ENCODE results near the gene PRPS1L1. TPM values are rescaled to one million over a fixed set of nuclear protein-coding genes. Genes with fewer than 3 reads are reported as not detected.

The PRPS1L1 gene
- total RNA-seq, 1 experiment from 2014 or later: not detected

DNA sequence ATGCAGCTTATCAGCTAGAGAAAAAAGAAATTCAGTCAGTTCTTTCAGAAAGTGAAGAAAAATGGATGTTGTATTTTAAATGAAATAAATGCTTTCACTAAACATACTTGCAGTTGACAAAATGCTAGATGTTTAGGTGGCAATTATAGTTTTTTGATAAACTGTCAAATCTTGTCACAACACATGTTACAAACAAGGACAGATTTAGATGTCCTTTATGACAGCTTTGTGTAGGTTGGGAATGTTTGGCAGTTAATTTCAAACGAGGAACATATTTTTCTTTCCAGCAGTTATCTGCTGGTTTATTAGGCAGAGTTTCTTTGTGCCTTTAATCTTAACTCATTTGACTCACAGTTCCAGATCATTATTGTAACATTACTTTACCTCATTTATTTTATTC lies 3.1 kb upstream of the PRPS1L1 start:
- POLR2A ChIA-PET: no interaction called here
- Mint-ChIP-seq H3K27ac (no peak overlapping the region), H3K27me3 (ENCODE audit: low read depth) (no peaks in the 10 kb centered on the region), H3K4me3 (no peak overlapping the region), H3K4me1 (0 out of 2 replicates have a peak, but pooled peaks cover 4% of the 10 kb centered on the region), H3K9me3 (peaks cover 3% of the 10 kb centered on the region; the same call in 1 of the 2 replicates), H3K36me3 (no peaks in the 10 kb centered on the region)
- TF ChIP-seq, protein P1, sequence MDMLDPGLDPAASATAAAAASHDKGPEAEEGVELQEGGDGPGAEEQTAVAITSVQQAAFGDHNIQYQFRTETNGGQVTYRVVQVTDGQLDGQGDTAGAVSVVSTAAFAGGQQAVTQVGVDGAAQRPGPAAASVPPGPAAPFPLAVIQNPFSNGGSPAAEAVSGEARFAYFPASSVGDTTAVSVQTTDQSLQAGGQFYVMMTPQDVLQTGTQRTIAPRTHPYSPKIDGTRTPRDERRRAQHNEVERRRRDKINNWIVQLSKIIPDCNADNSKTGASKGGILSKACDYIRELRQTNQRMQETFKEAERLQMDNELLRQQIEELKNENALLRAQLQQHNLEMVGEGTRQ (CRISPR knock-in tag; IDR thresholded peaks at IDR 0.05): no peak
- TF ChIP-seq KAT7 (CRISPR knock-in tag; IDR thresholded peaks at IDR 0.05; ENCODE audit: borderline replicate concordance): no peak
- TF ChIP-seq, protein P2, sequence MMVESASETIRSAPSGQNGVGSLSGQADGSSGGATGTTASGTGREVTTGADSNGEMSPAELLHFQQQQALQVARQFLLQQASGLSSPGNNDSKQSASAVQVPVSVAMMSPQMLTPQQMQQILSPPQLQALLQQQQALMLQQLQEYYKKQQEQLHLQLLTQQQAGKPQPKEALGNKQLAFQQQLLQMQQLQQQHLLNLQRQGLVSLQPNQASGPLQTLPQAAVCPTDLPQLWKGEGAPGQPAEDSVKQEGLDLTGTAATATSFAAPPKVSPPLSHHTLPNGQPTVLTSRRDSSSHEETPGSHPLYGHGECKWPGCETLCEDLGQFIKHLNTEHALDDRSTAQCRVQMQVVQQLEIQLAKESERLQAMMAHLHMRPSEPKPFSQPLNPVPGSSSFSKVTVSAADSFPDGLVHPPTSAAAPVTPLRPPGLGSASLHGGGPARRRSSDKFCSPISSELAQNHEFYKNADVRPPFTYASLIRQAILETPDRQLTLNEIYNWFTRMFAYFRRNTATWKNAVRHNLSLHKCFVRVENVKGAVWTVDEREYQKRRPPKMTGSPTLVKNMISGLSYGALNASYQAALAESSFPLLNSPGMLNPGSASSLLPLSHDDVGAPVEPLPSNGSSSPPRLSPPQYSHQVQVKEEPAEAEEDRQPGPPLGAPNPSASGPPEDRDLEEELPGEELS (CRISPR knock-in tag; IDR thresholded peaks at IDR 0.05): no peak
- TF ChIP-seq, protein P3, sequence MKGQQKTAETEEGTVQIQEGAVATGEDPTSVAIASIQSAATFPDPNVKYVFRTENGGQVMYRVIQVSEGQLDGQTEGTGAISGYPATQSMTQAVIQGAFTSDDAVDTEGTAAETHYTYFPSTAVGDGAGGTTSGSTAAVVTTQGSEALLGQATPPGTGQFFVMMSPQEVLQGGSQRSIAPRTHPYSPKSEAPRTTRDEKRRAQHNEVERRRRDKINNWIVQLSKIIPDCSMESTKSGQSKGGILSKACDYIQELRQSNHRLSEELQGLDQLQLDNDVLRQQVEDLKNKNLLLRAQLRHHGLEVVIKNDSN (CRISPR knock-in tag; IDR thresholded peaks at IDR 0.05): no peak
- TF ChIP-seq, protein P4, sequence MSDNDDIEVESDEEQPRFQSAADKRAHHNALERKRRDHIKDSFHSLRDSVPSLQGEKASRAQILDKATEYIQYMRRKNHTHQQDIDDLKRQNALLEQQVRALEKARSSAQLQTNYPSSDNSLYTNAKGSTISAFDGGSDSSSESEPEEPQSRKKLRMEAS (CRISPR knock-in tag; IDR thresholded peaks at IDR 0.05): no peak
- TF ChIP-seq, protein P5, sequence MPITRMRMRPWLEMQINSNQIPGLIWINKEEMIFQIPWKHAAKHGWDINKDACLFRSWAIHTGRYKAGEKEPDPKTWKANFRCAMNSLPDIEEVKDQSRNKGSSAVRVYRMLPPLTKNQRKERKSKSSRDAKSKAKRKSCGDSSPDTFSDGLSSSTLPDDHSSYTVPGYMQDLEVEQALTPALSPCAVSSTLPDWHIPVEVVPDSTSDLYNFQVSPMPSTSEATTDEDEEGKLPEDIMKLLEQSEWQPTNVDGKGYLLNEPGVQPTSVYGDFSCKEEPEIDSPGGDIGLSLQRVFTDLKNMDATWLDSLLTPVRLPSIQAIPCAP (CRISPR knock-in tag; IDR thresholded peaks at IDR 0.05): no peak
- TF ChIP-seq ZNF219 (CRISPR knock-in tag; IDR thresholded peaks at IDR 0.05; ENCODE audit: borderline replicate concordance): no peak
- no peak for TF ChIP-seq MXD4 (CRISPR knock-in tag; IDR thresholded peaks at IDR 0.05; ENCODE audit: borderline replicate concordance)
- TF ChIP-seq, protein P6, sequence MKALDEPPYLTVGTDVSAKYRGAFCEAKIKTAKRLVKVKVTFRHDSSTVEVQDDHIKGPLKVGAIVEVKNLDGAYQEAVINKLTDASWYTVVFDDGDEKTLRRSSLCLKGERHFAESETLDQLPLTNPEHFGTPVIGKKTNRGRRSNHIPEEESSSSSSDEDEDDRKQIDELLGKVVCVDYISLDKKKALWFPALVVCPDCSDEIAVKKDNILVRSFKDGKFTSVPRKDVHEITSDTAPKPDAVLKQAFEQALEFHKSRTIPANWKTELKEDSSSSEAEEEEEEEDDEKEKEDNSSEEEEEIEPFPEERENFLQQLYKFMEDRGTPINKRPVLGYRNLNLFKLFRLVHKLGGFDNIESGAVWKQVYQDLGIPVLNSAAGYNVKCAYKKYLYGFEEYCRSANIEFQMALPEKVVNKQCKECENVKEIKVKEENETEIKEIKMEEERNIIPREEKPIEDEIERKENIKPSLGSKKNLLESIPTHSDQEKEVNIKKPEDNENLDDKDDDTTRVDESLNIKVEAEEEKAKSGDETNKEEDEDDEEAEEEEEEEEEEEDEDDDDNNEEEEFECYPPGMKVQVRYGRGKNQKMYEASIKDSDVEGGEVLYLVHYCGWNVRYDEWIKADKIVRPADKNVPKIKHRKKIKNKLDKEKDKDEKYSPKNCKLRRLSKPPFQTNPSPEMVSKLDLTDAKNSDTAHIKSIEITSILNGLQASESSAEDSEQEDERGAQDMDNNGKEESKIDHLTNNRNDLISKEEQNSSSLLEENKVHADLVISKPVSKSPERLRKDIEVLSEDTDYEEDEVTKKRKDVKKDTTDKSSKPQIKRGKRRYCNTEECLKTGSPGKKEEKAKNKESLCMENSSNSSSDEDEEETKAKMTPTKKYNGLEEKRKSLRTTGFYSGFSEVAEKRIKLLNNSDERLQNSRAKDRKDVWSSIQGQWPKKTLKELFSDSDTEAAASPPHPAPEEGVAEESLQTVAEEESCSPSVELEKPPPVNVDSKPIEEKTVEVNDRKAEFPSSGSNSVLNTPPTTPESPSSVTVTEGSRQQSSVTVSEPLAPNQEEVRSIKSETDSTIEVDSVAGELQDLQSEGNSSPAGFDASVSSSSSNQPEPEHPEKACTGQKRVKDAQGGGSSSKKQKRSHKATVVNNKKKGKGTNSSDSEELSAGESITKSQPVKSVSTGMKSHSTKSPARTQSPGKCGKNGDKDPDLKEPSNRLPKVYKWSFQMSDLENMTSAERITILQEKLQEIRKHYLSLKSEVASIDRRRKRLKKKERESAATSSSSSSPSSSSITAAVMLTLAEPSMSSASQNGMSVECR (CRISPR knock-in tag; IDR thresholded peaks at IDR 0.05; ENCODE audit: borderline replicate concordance): no peak
- TF ChIP-seq, protein P7, sequence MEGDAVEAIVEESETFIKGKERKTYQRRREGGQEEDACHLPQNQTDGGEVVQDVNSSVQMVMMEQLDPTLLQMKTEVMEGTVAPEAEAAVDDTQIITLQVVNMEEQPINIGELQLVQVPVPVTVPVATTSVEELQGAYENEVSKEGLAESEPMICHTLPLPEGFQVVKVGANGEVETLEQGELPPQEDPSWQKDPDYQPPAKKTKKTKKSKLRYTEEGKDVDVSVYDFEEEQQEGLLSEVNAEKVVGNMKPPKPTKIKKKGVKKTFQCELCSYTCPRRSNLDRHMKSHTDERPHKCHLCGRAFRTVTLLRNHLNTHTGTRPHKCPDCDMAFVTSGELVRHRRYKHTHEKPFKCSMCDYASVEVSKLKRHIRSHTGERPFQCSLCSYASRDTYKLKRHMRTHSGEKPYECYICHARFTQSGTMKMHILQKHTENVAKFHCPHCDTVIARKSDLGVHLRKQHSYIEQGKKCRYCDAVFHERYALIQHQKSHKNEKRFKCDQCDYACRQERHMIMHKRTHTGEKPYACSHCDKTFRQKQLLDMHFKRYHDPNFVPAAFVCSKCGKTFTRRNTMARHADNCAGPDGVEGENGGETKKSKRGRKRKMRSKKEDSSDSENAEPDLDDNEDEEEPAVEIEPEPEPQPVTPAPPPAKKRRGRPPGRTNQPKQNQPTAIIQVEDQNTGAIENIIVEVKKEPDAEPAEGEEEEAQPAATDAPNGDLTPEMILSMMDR (IDR thresholded peaks at IDR 0.05): no peak
- ATAC-seq (no peak), DNase-seq (ENCODE audit: low spot score) (no peak)
- CTCF ChIA-PET: interaction anchor here (1.2 kb wide), 2 partner anchors 34 to 261 kb away, joined by 3 read pairs; no protein-coding TSS in a partner anchor

DNA sequence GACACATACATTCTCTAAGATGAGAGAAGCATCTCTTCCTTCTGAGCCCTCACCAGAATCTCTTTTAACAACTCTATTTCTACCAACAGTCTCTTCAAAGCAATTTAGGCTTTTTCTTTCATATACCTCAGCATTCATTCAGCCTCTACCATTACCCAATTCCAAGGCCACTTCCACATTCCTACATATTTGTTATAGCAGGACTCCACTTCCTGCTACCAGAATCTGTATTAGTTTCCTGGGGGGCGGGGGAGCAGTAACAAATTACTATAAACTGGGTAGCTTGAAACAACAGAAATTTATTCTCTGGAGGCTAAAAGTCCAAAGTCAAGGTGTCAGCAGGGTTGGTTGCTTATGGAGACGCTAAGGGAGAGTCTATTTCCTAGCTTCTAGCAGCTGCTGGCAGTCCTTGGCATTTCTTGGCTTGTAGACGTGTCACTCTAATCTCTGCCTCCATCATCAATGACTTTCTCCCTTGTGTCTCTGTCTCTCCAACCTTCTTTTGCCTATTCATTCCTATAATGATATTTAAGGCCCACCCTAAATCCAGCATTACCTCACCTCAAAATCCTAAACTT lies 7.4 kb downstream of the PRPS1L1 start:
- no peak for DNase-seq (ENCODE audit: low spot score)
- TF ChIP-seq, protein P8, sequence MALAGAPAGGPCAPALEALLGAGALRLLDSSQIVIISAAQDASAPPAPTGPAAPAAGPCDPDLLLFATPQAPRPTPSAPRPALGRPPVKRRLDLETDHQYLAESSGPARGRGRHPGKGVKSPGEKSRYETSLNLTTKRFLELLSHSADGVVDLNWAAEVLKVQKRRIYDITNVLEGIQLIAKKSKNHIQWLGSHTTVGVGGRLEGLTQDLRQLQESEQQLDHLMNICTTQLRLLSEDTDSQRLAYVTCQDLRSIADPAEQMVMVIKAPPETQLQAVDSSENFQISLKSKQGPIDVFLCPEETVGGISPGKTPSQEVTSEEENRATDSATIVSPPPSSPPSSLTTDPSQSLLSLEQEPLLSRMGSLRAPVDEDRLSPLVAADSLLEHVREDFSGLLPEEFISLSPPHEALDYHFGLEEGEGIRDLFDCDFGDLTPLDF (CRISPR knock-in tag; IDR thresholded peaks at IDR 0.05): no peak
- TF ChIP-seq NFYB (CRISPR knock-in tag; conservative IDR thresholded peaks at IDR 0.05; ENCODE audit: low read depth) (no peak), ZNF416 (CRISPR knock-in tag; IDR thresholded peaks at IDR 0.05) (no peak), ATF1 (CRISPR knock-in tag; IDR thresholded peaks at IDR 0.05) (no peak)
- CTCF ChIA-PET: no interaction called here
- Mint-ChIP-seq H3K27me3 (ENCODE audit: low read depth) (no peaks in the 10 kb centered on the region), H3K4me3 (no peak overlapping the region), H3K9me3 (peaks cover 11% of the 10 kb centered on the region; the same call in 1 of the 2 replicates), H3K36me3 (no peaks in the 10 kb centered on the region), H3K27ac (peak overlapping the region; percentile 1; the same call in 1 of the 2 replicates), H3K4me1 (peaks cover 13% of the 10 kb centered on the region)
- no peak for ATAC-seq
- POLR2A ChIA-PET: no interaction called here
